GM23338 (cell line): ENCODE measurements around the gene NSG2. TPM values are rescaled to one million over a fixed set of nuclear protein-coding genes. Genes with fewer than 3 reads are reported as not detected.

Experiments
- ATAC-seq: fragments of 200-7000 bp; cut with Tn5 transposase; 3 replicates; pipeline ENCODE4 v1.9.1; 2020
- DNase-seq: peaks from one replicate; pipeline ENCODE4 v3.0.0-alpha.2; 2015; ENCODE audit warnings: low spot score
- H2AFZ ChIP-seq: fragments of 200-600 bp; sonication (generic); 2 replicates; pipeline ENCODE4 v1.8.0; 2016; ENCODE audit warnings: antibody characterized with exemption, mild to moderate bottlenecking, moderate library complexity
- H3F3A ChIP-seq: fragments of 200-600 bp; sonication (generic); replicated peaks from 2 replicates; pipeline ENCODE4 v1.8.0; 2017; ENCODE audit warnings: antibody characterized with exemption, mixed run types, low read depth
- H3K27ac ChIP-seq: fragments of 200-600 bp; sonication (generic); 2 replicates; pipeline ENCODE4 v1.6.1; 2016; ENCODE audit warnings: low read depth
- H3K27me3 ChIP-seq: fragments of 200-600 bp; sonication (generic); 2 replicates; pipeline ENCODE4 v1.8.0; 2016; ENCODE audit warnings: mild to moderate bottlenecking, mixed run types, moderate library complexity; ENCODE audit not compliant: insufficient read depth
- H3K36me3 ChIP-seq: fragments of 200-600 bp; sonication (generic); 2 replicates; pipeline ENCODE4 v1.8.0; 2016; ENCODE audit warnings: mild to moderate bottlenecking; ENCODE audit not compliant: insufficient read depth
- H3K4me1 ChIP-seq: fragments of 200-600 bp; sonication (generic); 2 replicates; pipeline ENCODE4 v1.8.0; 2016; ENCODE audit warnings: mild to moderate bottlenecking, moderate library complexity; ENCODE audit not compliant: insufficient read depth
- H3K4me2 ChIP-seq: fragments of 200-600 bp; sonication (generic); 2 replicates; pipeline ENCODE4 v1.7.1; 2017; ENCODE audit warnings: mixed run types
- H3K4me3 ChIP-seq: fragments of 200-600 bp; sonication (generic); 2 replicates; pipeline ENCODE4 v1.6.1; 2016; ENCODE audit warnings: mixed run types
- H3K79me2 ChIP-seq: fragments of 200-600 bp; sonication (generic); replicated peaks from 2 replicates; pipeline ENCODE4 v1.8.0; 2017; ENCODE audit warnings: mild to moderate bottlenecking; ENCODE audit not compliant: insufficient read depth
- H3K9me2 ChIP-seq: fragments of 200-600 bp; sonication (generic); 2 replicates; pipeline ENCODE4 v1.8.0; 2017; ENCODE audit not compliant: insufficient read depth
- H4K20me1 ChIP-seq: fragments of 200-600 bp; sonication (generic); replicated peaks from 2 replicates; pipeline ENCODE4 v1.8.0; 2017; ENCODE audit warnings: mild to moderate bottlenecking; ENCODE audit not compliant: insufficient read depth
- H3K27ac Mint-ChIP-seq: 2 replicates; pipeline ENCODE4 v1.8.0; 2020; ENCODE audit warnings: inconsistent platforms, mild to moderate bottlenecking, moderate library complexity, mixed read lengths
- H3K27me3 Mint-ChIP-seq: 3 replicates; pipeline ENCODE4 v1.8.0; 2022; ENCODE audit warnings: low read depth, mild to moderate bottlenecking, moderate library complexity, mixed read lengths, inconsistent platforms; ENCODE audit not compliant: insufficient read depth, poor library complexity
- H3K36me3 Mint-ChIP-seq: 3 replicates; pipeline ENCODE4 v1.8.0; 2021; ENCODE audit warnings: low read depth, mild to moderate bottlenecking, inconsistent platforms, moderate library complexity, mixed read lengths
- H3K4me1 Mint-ChIP-seq: 3 replicates; pipeline ENCODE4 v1.8.0; 2020; ENCODE audit warnings: mild to moderate bottlenecking, inconsistent platforms, mixed read lengths
- H3K4me3 Mint-ChIP-seq: 3 replicates; pipeline ENCODE4 v1.8.0; 2021; ENCODE audit warnings: moderate library complexity, mild to moderate bottlenecking, inconsistent platforms, mixed read lengths
- H3K9me3 Mint-ChIP-seq: 3 replicates; pipeline ENCODE4 v1.8.0; 2020; ENCODE audit warnings: moderate library complexity, mild to moderate bottlenecking, inconsistent platforms, mixed read lengths
- POLR2AphosphoS5 ChIP-seq: IDR thresholded peaks from 2 replicates; pipeline ENCODE4 v1.6.1; 2016; ENCODE audit warnings: antibody characterized with exemption, low read depth
- REST ChIP-seq: IDR thresholded peaks from one replicate; pipeline ENCODE4 v1.6.1; 2018; ENCODE audit warnings: antibody characterized with exemption; ENCODE audit not compliant: unreplicated experiment
- ZNF114 ChIP-seq: fragments of 250-450 bp; sonication (Bioruptor Pico); IDR thresholded peaks from 2 replicates; pipeline ENCODE4 v1.5.0; 2020; ENCODE audit warnings: mild to moderate bottlenecking, moderate library complexity
- polyA plus RNA-seq: library from polyadenylated mRNA; unstranded; fragments of >200 nt; fragmentation: Nextera tagmentation; extraction: Ambion mirVana; gene quantifications from 2 replicates; pipeline ENCODE4 v1.2.1, GENCODE V29; 2016
- total RNA-seq: library from RNA; depleted of rRNA; stranded (reverse); fragments of >200 nt; shearing (Covaris generic); gene quantifications from 2 replicates; pipeline ENCODE4 v1.2.3, GENCODE V29; 2014
- TF ChIP-seq, protein P1 (sequence below), 2 experiments: fragments of 200-600 bp in 1 of 2; sonication (generic) in 1 of 2; conservative IDR thresholded peaks; 2 replicates each; pipeline versions ENCODE4 v1.5.1 to v1.6.1; 2016 to 2017; ENCODE audit warnings: antibody characterized with exemption in 2 of 2, low read depth in 2 of 2, mild to moderate bottlenecking in 2 of 2, moderate library complexity in 1 of 2
- TF ChIP-seq, protein P2 (sequence below): fragments of 250-450 bp; sonication (Bioruptor Pico); IDR thresholded peaks from 2 replicates; pipeline ENCODE4 v1.5.0; 2020; ENCODE audit warnings: mild to moderate bottlenecking, moderate library complexity

Gene NSG2
- total and polyA plus RNA-seq, 2 experiments from 2014 or later, result 0.16 TPM; not detected in 1

DNA sequence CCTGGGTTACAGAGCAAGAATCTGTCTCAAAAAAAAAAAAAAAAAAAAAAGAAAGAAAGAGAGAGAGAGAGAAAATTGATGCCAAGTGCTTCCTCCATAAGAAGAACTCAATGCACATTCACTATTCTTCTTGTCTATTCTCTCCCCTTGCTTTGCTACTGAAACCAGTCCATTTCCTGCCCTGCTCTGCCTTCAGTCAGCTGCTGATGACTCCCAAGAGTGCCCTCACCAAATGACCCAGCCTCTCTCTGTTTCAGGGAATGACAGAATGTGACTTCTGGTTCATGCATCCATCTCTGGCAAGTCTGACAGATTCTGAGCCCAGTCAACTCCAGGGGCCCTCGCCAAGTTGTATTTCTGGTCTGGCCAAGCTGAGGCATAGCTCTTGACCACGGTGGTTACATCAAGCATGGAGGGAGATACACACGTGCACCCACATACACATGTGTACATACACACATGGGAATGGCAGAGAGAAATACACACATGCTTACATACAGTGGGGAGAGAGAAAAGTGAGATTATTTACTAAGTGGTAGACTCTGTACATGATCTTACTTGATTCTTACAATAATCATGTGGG is 106.2 kb downstream of the NSG2 start (continued):
- TF ChIP-seq, protein P1, sequence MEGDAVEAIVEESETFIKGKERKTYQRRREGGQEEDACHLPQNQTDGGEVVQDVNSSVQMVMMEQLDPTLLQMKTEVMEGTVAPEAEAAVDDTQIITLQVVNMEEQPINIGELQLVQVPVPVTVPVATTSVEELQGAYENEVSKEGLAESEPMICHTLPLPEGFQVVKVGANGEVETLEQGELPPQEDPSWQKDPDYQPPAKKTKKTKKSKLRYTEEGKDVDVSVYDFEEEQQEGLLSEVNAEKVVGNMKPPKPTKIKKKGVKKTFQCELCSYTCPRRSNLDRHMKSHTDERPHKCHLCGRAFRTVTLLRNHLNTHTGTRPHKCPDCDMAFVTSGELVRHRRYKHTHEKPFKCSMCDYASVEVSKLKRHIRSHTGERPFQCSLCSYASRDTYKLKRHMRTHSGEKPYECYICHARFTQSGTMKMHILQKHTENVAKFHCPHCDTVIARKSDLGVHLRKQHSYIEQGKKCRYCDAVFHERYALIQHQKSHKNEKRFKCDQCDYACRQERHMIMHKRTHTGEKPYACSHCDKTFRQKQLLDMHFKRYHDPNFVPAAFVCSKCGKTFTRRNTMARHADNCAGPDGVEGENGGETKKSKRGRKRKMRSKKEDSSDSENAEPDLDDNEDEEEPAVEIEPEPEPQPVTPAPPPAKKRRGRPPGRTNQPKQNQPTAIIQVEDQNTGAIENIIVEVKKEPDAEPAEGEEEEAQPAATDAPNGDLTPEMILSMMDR (conservative IDR thresholded peaks at IDR 0.05; ENCODE audit: low read depth in 2 of 2), result no peak
- TF ChIP-seq REST, result no peak
- TF ChIP-seq ZNF114, result no peak

GRCh38 chr5:174154559-174154958 is 109.1 kb downstream of the NSG2 start:
- H3K9me2 ChIP-seq, result no peaks in the 10 kb centered on the region
- H3F3A ChIP-seq, result no peaks in the 10 kb centered on the region
- no peak overlapping the region for H3K27ac Mint-ChIP-seq
- H3K36me3 ChIP-seq, result no peaks in the 10 kb centered on the region
- H3K79me2 ChIP-seq, result no peaks in the 10 kb centered on the region
- H3K36me3 Mint-ChIP-seq, result no peaks in the 10 kb centered on the region
- peaks cover 4% of the 10 kb centered on the region; the same call in 2 of the 3 replicates for H3K9me3 Mint-ChIP-seq
- peaks cover 5% of the 10 kb centered on the region for H3K4me1 ChIP-seq
- H3K27ac ChIP-seq, result no peak overlapping the region
- no peaks in the 10 kb centered on the region for H3K27me3 ChIP-seq
- H4K20me1 ChIP-seq, result no peaks in the 10 kb centered on the region
- no peak for ATAC-seq
- H3K4me3 ChIP-seq, result no peak overlapping the region
- TF ChIP-seq POLR2AphosphoS5, result no peak
- TF ChIP-seq ZNF114, result no peak
- TF ChIP-seq REST, result no peak
- TF ChIP-seq, protein P2, sequence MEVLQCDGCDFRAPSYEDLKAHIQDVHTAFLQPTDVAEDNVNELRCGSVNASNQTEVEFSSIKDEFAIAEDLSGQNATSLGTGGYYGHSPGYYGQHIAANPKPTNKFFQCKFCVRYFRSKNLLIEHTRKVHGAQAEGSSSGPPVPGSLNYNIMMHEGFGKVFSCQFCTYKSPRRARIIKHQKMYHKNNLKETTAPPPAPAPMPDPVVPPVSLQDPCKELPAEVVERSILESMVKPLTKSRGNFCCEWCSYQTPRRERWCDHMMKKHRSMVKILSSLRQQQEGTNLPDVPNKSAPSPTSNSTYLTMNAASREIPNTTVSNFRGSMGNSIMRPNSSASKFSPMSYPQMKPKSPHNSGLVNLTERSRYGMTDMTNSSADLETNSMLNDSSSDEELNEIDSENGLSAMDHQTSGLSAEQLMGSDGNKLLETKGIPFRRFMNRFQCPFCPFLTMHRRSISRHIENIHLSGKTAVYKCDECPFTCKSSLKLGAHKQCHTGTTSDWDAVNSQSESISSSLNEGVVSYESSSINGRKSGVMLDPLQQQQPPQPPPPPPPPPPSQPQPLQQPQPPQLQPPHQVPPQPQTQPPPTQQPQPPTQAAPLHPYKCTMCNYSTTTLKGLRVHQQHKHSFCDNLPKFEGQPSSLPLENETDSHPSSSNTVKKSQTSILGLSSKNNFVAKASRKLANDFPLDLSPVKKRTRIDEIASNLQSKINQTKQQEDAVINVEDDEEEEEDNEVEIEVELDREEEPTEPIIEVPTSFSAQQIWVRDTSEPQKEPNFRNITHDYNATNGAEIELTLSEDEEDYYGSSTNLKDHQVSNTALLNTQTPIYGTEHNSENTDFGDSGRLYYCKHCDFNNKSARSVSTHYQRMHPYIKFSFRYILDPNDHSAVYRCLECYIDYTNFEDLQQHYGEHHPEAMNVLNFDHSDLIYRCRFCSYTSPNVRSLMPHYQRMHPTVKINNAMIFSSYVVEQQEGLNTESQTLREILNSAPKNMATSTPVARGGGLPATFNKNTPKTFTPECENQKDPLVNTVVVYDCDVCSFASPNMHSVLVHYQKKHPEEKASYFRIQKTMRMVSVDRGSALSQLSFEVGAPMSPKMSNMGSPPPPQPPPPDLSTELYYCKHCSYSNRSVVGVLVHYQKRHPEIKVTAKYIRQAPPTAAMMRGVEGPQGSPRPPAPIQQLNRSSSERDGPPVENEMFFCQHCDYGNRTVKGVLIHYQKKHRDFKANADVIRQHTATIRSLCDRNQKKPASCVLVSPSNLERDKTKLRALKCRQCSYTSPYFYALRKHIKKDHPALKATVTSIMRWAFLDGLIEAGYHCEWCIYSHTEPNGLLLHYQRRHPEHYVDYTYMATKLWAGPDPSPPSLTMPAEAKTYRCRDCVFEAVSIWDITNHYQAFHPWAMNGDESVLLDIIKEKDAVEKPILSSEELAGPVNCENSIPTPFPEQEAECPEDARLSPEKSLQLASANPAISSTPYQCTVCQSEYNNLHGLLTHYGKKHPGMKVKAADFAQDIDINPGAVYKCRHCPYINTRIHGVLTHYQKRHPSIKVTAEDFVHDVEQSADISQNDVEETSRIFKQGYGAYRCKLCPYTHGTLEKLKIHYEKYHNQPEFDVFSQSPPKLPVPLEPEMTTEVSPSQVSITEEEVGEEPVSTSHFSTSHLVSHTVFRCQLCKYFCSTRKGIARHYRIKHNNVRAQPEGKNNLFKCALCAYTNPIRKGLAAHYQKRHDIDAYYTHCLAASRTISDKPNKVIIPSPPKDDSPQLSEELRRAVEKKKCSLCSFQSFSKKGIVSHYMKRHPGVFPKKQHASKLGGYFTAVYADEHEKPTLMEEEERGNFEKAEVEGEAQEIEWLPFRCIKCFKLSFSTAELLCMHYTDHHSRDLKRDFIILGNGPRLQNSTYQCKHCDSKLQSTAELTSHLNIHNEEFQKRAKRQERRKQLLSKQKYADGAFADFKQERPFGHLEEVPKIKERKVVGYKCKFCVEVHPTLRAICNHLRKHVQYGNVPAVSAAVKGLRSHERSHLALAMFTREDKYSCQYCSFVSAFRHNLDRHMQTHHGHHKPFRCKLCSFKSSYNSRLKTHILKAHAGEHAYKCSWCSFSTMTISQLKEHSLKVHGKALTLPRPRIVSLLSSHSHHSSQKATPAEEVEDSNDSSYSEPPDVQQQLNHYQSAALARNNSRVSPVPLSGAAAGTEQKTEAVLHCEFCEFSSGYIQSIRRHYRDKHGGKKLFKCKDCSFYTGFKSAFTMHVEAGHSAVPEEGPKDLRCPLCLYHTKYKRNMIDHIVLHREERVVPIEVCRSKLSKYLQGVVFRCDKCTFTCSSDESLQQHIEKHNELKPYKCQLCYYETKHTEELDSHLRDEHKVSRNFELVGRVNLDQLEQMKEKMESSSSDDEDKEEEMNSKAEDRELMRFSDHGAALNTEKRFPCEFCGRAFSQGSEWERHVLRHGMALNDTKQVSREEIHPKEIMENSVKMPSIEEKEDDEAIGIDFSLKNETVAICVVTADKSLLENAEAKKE (CRISPR knock-in tag), result no peak
- H3K4me1 Mint-ChIP-seq, result peaks cover 4% of the 10 kb centered on the region; the same call in 1 of the 3 replicates
- no peak for DNase-seq
- H2AFZ ChIP-seq, result no peak overlapping the region
- H3K4me3 Mint-ChIP-seq, result no peak overlapping the region
- H3K4me2 ChIP-seq, result no peak overlapping the region
- no peaks in the 10 kb centered on the region for H3K27me3 Mint-ChIP-seq
